ENCODE results near the gene INTS11.

The INTS11 gene

DNA sequence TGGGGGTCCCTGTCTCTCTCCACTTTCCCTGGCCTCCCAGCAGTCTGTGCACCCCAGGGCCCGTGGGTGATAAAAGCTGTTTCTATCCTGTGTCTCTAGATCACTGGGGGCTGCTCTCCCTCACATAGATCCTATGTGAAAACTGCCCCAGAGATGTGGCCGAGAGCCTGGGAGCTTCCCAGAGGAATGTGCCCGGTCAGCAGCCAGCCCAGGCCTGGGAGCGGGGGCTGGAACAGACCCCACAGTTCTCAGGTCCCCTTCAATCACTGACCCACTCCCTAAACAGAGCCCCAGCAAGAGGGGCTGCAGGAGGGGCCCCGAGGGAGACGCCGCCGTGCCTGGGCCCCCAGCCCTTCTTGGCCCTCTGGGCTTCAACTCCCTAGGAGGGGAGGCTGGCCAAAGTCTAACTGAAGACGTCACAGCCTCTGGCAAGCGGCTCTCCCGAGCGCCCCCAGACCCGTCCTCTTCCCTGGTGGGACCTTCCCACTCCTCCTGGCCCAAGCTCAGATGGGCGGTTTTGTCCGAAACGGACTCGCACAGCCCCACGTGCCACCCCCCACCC is 33.5 kb upstream of the INTS11 start:
- DNase-seq = no peak

DNA sequence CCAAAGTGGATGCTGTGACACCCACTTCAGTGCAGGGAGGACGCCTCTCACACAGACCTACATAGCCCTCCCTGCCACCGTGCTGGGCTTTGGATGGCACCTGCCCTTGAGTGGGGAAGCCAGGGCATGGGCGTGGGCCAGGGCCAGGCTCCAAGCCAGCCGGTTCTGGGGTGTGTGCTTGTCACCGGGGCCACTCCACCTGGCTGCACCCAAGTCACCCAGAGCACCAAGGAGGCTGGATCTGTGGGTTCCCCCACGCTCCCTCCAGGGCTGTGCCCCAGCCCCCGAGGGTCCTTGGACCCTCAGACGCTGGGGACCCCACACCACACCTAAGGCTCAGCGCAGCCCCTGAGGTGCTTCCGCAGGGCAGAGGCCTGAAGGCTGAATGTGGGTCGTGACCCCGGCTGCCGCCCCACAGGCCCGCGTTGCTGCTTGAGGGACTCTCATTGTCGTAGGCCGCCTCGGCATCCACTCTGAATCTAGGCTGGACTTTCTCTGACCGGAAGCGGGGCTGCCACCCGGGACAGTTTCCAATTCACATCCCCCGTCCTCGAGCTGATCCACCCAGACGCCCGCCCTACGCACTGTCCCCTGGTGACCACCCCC is 32.4 kb upstream of the INTS11 start:
- DNase-seq = no peak

- no peak for DNase-seq
Measured at GRCh38 chr1:1356166-1356795, 31.8 kb upstream of the INTS11 start.

DNA sequence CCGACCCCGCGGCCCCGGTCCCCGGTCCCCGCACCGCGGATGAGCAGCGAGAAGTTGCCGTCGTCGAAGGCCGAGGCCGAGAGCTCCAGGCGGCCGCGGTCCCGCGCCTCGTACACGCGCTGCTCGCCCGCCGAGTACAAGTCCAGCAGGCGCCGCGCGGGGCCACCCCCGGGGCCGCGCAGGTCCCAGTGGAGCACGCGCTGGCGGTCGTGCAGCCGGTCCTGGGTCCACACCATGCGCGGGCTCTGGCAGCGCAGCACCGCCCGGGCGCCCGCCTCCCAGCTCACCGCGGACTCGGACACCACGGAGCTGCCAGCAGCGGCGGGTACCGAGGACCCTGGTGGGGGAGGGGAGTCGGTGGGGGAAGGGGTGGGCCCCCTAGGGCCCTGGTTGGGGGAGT is 31.0 kb upstream of the INTS11 start:
- DNase-seq = no peak

DNA sequence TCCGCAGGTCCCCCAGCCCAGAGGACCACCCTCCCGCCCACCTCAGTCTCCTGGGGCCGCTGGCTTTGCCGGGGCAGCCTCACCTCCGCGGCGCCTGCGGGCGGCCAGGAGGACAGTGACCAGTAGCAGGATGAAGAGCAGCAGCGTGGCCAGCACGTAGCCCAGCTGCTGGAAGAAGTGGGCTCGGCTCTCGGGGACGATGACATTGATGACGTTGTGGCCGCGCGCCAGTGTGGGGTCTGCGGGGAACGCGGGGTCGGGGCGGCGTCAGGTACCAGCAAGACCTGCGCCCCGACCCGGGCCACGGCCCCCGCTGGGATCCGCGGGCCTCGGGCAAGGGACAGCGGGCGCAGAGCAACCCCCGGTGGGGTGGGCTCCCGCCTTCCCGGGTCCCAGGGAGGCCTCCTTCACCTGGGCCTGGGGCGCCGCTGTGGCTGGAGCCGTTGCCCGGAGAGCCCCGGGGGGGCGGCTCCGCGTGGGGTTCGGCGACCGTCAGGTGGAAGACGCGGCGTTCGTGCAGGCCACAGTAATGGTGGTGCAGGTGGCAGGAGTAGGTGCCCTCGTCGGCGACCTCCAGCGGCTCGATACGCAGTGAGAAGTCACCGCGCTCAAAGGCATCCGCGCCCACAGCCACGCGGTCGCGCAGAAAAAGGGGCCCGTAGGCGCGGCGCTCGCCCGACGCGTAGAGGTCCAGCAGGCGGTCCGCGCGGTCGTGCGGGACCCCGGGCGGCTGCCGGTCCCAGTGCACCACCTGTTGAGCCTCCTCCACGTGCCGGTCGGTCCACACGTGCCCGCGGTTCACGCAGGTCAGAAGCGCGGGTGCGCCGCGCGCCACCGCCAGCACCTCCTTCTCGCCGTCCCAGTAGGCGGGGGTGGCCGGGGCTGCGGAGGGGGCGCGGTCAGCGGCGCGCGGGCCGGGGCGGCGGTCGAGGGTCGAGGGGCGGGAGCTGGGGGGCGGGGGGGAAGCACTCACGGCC is 30.1 kb upstream of the INTS11 start:
- no peak for DNase-seq

DNA sequence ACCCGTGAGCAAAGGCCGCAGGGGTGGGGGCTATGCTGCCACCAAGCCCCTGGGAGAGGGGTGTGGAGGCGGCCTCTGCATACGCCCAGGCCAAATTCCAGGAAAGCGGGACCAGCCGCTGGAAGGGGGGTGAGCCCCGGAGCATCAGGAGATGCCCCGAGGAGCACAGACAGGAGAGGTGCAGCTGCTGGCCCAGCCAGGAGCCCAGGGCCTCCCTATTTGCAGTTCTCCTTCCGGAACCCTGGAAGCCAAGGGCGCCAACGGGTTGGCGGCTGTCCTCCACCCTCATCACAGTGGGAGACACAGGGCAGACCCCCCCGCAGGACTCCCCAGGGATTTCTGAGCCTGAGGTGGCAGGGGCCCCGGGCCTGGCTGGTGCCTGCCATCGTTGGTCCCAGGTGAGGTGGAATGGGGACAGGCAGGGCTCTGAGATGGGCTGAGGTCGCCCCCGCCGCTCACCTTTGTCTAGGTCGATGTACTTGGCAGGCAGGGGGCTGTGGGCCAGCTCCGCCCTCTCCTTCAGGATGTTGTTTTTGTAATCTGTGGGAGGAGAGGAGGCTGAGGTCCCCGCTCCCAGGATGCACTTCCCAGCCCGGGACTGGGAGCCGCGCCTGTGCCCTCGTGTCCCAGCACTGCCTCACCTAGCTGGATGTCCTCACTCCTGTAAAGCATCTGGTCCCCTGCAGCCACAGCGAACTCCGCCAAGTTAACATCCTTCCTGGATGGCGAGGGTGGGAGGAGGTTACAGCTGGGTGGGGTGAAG is 29.1 kb upstream of the INTS11 start:
- DNase-seq = no peak

DNA sequence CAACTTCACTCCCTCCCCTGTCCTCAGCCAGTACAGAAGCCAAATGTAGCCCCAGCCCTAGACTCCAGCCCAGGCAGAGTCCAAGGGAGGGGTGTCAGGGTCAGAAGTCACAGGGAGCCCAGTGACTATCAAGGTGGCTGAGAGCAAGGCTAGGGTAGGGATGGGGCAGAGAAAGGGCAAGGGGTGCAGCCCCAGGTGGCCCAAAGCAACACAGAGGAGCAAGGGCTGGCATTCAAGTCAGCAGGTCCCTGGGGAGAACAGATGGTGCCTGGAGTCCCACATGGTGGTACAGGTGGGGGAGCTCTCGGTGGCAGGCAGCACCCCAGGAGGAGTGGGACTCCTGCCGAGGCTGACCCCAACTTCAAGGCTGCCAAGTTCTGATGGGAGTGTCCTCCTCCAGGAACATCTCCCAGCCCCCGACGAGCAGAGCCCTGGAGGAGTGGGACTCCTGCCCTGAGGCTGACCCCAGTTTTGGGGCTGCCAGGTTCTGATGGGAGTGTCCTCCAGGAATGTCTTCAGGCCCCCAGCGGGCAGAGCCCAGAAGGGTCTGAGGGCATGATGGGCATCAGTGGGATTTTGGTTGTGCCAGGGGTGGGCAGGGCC is 28.4 kb upstream of the INTS11 start:
- DNase-seq = no peak

GRCh38 chr1:1351511-1352427 is 27.3 kb upstream of the INTS11 start:
- DNase-seq = no peak

- peak; percentile 46 for DNase-seq
Measured at GRCh38 chr1:1349256-1350012, 25.0 kb upstream of the INTS11 start, which contains the start of gene DVL1. TSS of gene DVL1 (minus strand) at chr1:1349418. CDS start at chr1:1349065, 353 bp downstream.

DNA sequence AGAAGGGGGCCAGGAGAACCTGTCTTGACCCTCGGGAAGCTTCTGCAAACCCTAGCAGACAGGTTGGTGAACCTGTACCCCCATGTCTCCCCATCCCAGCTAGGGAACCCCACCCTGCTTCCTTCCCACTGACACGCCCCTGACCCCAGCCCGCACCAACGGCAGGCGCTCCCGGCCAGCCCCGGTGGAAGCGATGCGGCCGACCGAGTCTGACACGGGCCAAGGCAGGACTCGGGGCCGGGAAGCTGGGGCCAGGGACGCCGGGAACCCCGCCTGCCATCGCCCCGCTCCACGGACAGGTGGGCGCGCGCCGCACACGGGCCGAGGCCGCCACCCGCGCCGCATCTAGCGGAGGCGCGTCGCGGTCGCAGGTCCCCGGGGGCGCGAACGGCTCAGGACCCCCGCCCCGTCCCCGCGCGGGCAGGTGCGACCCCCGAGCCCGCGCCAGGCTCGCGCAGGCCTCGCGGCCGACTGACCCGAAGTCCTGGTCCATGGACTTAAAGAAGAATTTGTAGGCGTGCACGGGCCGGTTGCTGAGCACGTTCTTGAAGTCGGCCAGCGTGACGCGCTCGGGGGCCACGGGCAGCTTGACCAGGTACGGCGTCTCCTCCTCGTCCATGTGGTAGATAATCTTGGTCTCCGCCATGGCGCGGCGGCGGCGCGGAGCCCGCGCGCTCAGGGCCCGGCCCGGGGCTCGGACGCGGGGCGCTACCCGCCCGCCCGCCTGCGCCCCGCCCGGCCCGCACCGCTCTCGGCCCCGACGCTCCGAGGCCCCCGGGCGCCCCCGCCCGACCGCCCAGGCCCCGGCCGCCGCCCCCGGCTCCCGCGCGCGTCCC is 24.2 kb upstream of the INTS11 start:
- DNase-seq = no peak

DNA sequence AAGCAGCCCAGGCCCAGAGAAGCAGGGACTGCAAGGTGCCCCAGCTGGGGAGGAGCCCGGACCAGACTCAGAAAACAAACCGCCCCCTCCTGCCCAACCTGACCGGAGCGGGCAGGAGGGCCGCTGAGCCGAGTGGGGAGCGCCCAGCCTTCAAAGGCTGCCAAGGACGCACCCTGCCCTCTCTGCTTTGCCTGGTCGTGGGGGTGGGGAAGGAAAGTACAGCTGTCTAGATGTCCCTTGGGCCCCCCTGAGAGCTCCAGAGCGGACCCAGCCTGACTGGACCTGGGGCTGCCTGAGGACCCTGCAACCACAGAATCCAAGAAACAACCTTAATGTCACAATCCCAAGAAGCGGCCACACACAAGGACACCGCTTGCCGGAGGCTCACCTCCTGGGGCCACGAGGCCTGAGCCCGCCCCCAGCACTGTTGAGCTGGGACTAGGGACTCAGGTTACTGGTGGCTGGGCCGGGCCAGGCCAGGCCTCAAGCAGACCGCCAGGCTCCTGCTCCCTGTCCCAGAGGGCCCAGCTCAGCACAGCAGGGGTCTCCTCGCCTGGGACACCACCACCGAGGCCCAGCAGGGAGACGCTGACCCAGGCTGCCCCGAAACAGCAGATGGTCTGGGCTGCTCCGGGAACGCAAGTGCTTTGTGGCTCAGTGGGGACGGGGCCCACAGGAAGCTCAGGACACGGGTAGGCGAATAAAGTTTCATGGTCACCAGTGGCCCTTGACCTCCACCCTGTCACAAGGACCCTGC is 23.4 kb upstream of the INTS11 start:
- DNase-seq = peak; percentile 9

- DNase-seq = no peak
Measured at GRCh38 chr1:1347026-1347595, 22.7 kb upstream of the INTS11 start.

DNA sequence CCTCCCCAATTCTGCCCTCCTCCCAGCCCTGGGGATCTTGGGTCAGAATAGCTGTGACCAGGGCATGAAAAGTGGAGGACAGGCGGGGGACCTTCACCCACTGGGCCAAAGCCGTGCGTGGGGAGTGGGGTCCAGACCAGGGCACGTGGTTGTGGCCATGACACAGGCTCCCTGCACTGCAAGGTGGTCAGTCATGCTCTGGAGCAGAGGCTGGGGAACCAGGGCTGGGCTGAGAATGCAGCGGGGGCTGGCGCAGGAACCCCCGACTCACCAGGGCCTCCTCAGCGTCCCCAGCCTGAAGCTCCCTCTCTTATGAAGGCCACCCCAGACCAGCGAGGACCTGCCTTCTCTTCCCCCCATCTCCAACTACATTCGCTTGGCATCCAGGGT is 22.0 kb upstream of the INTS11 start:
- DNase-seq = no peak

DNA sequence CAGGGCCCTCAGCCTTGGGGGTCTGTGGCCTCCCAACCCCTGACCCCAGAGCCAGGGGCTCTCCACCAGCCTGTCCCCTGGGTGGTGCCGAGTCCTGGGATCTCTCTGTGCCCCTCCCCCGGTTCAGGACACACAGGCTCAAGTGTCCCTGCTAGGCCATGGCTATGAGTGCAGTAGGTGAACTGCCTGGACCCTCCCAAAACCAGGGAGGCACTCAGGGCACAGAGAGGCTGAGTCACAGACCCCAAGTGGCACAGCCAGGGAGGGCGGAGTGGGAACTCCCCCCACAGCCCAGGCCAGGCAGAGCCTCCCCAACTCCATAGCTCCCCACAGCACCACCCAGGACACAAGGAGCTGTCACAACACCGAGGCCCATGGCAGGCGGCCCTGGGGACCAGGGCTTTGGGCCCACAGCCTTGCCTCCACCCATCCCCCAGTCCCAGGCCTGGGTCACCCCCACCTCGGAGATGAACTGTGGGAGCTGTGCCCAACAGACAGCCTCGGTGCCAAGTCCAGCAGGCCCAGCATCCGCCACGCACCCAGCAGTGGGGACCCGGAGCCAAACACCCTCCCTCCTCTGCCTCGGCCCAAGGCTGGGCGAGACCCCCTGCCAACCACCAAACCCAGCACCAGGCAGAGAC is 21.5 kb upstream of the INTS11 start:
- DNase-seq = no peak

- DNase-seq = no peak
Measured at GRCh38 chr1:1345384-1345783, 20.9 kb upstream of the INTS11 start.

- DNase-seq = peak; percentile 58
Measured at GRCh38 chr1:1344655-1345361, 20.3 kb upstream of the INTS11 start.

Measured in T1000 (cell line).